Glutamatergic neuron (in vitro differentiated cells): ENCODE results near the gene GREB1. TPM values are rescaled to one million over a fixed set of nuclear protein-coding genes. Genes with fewer than 3 reads are reported as not detected.

Source experiments
- DNase-seq: peaks from one replicate; pipeline ENCODE4 v3.0.0; 2022
- H3K27ac Mint-ChIP-seq: one replicate; pipeline ENCODE4 v1.8.0; 2020; ENCODE audit warnings: mild to moderate bottlenecking, mixed read lengths, inconsistent platforms; ENCODE audit not compliant: unreplicated experiment
- H3K27me3 Mint-ChIP-seq: one replicate; pipeline ENCODE4 v1.8.0; 2020; ENCODE audit warnings: mild to moderate bottlenecking, moderate library complexity, mixed read lengths, inconsistent platforms; ENCODE audit not compliant: unreplicated experiment
- H3K36me3 Mint-ChIP-seq: one replicate; pipeline ENCODE4 v1.8.0; 2020; ENCODE audit warnings: mild to moderate bottlenecking, mixed read lengths, inconsistent platforms; ENCODE audit not compliant: unreplicated experiment
- H3K4me1 Mint-ChIP-seq: one replicate; pipeline ENCODE4 v1.8.0; 2020; ENCODE audit warnings: mild to moderate bottlenecking, low read depth, mixed read lengths, inconsistent platforms; ENCODE audit not compliant: unreplicated experiment
- H3K4me3 Mint-ChIP-seq: one replicate; pipeline ENCODE4 v1.8.0; 2020; ENCODE audit warnings: mild to moderate bottlenecking, mixed read lengths, inconsistent platforms; ENCODE audit not compliant: unreplicated experiment
- H3K9me3 Mint-ChIP-seq: one replicate; pipeline ENCODE4 v1.8.0; 2020; ENCODE audit warnings: mild to moderate bottlenecking, moderate library complexity, mixed read lengths, inconsistent platforms; ENCODE audit not compliant: unreplicated experiment
- total RNA-seq: library from RNA; stranded (reverse); fragmentation: NEBNext Ultra II Directional; extraction: Animal tissue kit (Norgen Biotek cat#: 25700); gene quantifications from one replicate; pipeline ENCODE4 v1.2.1, GENCODE V29; 2021; ENCODE audit not compliant: unreplicated experiment
- TF ChIP-seq, protein P1 (sequence below): fragments of 200-600 bp; sonication (generic); IDR thresholded peaks from one replicate; pipeline ENCODE4 v1.5.0; 2021; ENCODE audit not compliant: partially characterized antibody, unreplicated experiment

Gene GREB1
- total RNA-seq, 1 donor from 2014 or later, result 134 TPM

DNA sequence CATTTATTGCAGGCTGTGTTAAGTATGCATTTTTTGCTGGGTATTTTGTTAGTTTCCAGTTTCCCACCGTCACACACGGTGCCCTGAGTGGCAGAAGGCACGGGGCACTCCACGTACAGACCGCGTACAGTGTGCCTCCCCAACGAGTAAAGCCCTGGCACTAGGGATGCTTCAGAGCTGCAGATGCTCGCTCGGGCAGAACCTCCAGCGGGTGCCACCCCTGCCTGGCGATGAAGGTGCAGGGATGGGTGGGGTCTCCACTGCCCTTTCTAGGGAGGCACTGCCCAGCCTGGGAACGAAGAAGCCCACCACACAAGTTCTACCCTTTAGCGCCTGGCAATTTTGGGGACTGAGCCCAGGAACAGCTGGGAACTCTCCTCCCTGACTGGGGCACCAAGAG lies 4.1 kb downstream of the GREB1 start:
- H3K27ac Mint-ChIP-seq, result no peak overlapping the region
- H3K27me3 Mint-ChIP-seq, result peaks cover 6% of the 10 kb centered on the region
- no peak overlapping the region for H3K4me3 Mint-ChIP-seq
- peaks cover 7% of the 10 kb centered on the region for H3K9me3 Mint-ChIP-seq
- TF ChIP-seq, protein P1, sequence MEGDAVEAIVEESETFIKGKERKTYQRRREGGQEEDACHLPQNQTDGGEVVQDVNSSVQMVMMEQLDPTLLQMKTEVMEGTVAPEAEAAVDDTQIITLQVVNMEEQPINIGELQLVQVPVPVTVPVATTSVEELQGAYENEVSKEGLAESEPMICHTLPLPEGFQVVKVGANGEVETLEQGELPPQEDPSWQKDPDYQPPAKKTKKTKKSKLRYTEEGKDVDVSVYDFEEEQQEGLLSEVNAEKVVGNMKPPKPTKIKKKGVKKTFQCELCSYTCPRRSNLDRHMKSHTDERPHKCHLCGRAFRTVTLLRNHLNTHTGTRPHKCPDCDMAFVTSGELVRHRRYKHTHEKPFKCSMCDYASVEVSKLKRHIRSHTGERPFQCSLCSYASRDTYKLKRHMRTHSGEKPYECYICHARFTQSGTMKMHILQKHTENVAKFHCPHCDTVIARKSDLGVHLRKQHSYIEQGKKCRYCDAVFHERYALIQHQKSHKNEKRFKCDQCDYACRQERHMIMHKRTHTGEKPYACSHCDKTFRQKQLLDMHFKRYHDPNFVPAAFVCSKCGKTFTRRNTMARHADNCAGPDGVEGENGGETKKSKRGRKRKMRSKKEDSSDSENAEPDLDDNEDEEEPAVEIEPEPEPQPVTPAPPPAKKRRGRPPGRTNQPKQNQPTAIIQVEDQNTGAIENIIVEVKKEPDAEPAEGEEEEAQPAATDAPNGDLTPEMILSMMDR, result no peak
- no peaks in the 10 kb centered on the region for H3K36me3 Mint-ChIP-seq
- H3K4me1 Mint-ChIP-seq, result peaks cover 34% of the 10 kb centered on the region
- DNase-seq, result no peak

DNA sequence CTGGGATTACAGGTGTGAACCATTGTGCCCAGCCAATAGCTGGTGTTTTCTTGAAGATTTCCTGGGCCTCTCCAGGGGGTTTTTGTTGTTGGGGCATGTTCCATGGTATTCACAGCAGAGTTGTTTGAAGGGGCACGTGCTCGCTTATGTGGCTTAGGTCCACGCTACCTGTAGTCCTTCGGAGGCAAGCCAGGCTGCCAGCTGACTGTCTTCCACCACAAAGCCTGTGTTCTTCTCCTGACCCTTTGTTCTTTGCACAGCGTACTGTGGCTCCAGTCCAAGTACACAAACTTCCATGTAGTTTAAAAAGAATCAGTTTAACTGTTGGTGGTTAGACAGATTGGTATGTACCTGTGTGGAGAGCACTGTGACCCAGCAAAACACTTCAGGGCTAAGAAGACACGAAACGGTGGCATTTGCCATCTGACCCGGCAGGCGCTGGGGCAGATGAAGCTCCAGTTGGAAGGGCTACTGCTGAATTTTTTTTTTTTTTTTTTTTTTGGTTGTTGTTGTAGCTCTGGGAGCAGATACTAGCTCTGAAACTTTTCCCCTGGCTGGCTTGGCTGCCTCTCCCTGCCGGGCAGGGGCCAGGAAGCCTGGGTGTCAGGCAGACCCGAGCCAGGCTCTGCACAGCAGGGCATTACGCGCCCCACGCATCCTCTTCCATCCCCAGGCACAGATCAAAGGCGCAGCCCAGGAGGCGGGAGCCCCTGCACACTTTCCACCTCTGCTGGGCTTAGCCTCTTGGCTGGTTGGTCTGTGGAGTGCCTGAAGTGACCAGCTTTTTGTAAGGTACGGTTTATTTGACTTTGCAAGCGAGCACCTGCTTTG lies 5.7 kb downstream of the GREB1 start:
- Mint-ChIP-seq H3K36me3 (no peaks in the 10 kb centered on the region), H3K27me3 (peaks cover 6% of the 10 kb centered on the region), H3K9me3 (peaks cover 7% of the 10 kb centered on the region), H3K4me3 (no peak overlapping the region), H3K27ac (peak overlapping the region; percentile 18), H3K4me1 (peaks cover 38% of the 10 kb centered on the region)
- no peak for DNase-seq
- TF ChIP-seq, protein P1, result no peak

DNA sequence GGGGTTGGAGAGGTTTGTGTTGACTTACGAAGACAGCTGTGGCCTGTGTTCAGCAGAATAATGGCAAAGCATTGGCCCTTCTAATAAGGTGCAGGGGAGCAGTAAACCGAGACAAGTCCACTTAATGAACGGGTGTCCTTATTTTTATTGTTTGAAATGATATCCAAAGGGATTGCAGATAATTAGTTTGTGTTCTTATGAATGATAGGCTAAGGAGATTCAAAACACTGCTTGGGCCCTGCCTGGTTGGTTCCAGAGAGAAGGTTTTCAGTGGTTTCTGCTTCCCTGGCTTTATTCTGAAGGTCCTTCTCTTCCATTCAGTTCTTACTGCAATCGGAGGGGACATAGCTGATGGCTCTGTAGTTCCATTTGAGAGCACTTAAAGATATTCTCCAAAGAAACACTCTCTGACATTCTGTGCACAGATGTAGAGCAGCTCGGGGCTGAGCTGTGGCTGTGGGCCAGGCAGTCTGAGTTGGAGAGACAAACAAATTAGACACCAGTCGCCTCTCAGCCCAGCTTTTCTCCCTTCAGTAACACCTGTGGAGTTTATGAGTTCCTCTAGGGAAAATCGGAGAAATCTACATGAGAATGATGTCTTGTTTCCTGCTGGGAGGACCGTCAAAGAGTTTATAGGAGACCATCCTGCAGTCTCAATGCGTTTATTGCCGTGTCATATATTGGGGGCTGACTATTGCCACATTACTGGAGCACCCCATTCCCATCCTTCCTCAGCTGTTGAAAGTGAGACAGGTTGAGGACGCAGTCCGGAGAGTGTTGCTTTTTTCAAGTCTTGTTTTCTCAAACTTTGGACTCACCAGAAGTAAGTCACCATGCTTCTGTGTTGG lies 6.5 kb downstream of the GREB1 start:
- H3K4me1 Mint-ChIP-seq, result peaks cover 36% of the 10 kb centered on the region

DNA sequence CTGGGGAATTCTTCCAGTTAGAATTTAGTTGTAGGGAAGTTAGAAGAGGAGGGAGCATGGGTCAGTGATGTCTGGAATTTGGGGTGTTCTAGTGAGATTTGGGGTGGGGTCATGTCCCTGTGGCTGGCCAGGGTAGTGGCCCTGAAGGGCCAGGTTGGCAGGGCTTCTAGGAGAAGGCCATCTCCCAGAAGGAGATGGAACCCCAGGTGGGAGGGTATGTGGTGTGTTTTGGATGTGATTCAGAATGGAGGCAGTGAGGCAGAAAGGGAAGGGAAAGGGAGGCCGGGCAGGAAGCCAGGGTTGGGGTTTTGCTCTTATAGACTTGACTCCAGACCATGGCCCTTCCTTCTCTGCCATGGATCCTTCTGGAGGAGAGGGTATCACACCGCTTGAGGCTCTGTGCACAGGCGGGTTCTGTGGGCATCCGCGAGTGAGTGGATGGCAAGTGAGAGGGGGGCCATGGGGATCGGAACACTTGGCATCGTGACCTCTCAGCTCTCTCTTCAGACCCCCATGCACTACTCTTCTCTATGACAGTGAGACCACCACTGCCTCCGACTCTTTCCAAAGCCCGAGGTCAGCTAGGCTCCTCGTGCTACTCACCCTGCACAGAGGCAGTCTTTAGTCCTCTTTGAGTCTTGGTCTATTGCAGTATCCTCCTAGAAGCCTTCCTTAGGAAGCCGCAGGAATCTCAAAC lies 7.3 kb downstream of the GREB1 start:
- no peak for DNase-seq
- Mint-ChIP-seq H3K4me1 (peaks cover 29% of the 10 kb centered on the region), H3K36me3 (no peaks in the 10 kb centered on the region), H3K27ac (no peak overlapping the region), H3K27me3 (peaks cover 6% of the 10 kb centered on the region), H3K4me3 (no peak overlapping the region), H3K9me3 (peaks cover 7% of the 10 kb centered on the region)
- TF ChIP-seq, protein P1, result no peak

More for the DNA sequence above, 6.5 kb downstream of the GREB1 start:
- Mint-ChIP-seq H3K27ac (peak overlapping the region; percentile 18), H3K9me3 (peaks cover 7% of the 10 kb centered on the region), H3K27me3 (peaks cover 6% of the 10 kb centered on the region), H3K36me3 (no peaks in the 10 kb centered on the region), H3K4me3 (no peak overlapping the region)
- DNase-seq, result no peak
- TF ChIP-seq, protein P1, result no peak
